ENCODE measurements around the gene S100A5. TPM values are rescaled to one million over a fixed set of nuclear protein-coding genes. Genes with fewer than 3 reads are reported as not detected.

The S100A5 gene
- total RNA-seq, 4 donors from 2014 or later = 0.98 TPM; not detected in 3

DNA sequence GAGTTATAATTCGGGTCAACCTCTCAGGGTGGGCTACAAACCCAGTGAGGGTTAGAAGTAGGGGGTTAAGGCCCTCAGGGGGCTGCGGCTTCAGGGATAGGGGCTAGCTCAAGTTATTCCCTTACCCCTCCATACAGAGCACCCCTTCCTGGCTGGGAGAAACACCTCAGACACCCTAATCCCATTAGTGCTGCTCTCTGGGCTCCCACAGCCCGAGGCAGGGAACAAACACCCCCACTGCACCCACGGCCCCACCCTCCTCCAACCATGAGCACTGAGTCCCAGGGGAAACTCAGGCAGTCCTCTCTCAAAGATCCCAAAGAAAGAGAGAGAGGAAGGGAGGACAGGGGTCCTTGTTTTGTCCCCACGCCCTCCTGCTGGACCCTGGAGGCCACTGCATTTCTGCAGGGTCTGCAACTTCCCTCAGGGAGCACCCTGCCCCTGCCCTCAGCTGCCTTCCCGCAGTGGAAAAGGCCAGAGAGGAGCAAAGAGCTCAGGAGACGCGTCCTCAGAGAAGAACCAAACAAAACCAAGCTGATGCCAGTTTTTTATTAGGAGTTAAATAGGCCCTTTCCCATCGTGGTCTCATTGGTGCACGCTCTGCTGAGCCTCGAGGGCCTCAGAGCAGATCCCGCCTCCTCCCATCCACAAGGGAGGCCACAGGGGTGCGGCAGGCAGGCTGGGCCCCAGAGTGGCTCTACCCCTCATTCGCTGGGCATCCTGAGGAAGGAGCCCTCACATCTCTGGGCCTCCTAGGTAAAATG is 6.2 kb upstream of the S100A5 start:
- Histone ChIP-seq H3K4me3 (peak overlapping the region in 2 of 4 donors; percentile 51 to 64), H3K9me3 (no peaks in the 10 kb centered on the region), H3K27me3 (no peaks in the 10 kb centered on the region), H3K4me1 (peaks cover 52 to 87% (median 85%) of the 10 kb centered on the region in 4 donors), H3K36me3 (peaks cover 0 to 10% (median 0%) of the 10 kb centered on the region in 4 donors), H3K27ac (replicated peaks in 1 of 4) (peak overlapping the region; percentile 72 to 86 (median 80))
- TF ChIP-seq, protein P1, sequence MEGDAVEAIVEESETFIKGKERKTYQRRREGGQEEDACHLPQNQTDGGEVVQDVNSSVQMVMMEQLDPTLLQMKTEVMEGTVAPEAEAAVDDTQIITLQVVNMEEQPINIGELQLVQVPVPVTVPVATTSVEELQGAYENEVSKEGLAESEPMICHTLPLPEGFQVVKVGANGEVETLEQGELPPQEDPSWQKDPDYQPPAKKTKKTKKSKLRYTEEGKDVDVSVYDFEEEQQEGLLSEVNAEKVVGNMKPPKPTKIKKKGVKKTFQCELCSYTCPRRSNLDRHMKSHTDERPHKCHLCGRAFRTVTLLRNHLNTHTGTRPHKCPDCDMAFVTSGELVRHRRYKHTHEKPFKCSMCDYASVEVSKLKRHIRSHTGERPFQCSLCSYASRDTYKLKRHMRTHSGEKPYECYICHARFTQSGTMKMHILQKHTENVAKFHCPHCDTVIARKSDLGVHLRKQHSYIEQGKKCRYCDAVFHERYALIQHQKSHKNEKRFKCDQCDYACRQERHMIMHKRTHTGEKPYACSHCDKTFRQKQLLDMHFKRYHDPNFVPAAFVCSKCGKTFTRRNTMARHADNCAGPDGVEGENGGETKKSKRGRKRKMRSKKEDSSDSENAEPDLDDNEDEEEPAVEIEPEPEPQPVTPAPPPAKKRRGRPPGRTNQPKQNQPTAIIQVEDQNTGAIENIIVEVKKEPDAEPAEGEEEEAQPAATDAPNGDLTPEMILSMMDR (IDR thresholded peaks at IDR 0.05) = no peak
- no peak for TF ChIP-seq EP300 (IDR thresholded peaks at IDR 0.05)
- no peak for TF ChIP-seq POLR2A (IDR thresholded peaks at IDR 0.05; ENCODE audit: low read depth)
- no peak for TF ChIP-seq POLR2AphosphoS5 (IDR thresholded peaks at IDR 0.05)
- DNase-seq (ENCODE audit: extremely low spot score) = no peak
- intact Hi-C loops (cut with DNase I) = no loop called here
- WGBS = 79% methylated on average over 11 of the region's 14 CpGs

DNA sequence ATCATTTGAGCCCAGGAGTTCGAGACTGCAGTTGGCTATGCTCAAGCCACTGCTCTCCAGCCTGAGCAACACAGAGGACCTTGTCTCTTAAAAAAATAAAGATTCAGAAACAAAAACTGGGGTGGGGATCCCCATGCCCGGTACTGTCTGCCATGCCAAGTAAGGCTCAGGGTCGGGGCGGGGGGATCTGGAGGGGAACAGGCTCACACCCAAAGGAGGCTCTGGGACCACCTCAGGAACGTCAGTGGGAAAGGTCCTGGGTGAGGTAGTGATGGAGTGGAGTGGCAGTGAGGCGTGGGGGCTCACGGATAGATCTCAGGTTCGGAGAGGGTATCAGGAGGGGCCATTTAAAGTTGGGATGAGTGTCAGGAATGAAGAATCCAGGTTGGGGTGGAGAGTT is 5.6 kb upstream of the S100A5 start:
- H3K4me1 ChIP-seq = peaks cover 52 to 93% (median 87%) of the 10 kb centered on the region in 4 donors
- peak overlapping the region; percentile 49 to 64 (median 56) for H3K4me3 ChIP-seq
- 88% methylated on average over 8 of the region's 8 CpGs for WGBS

DNA sequence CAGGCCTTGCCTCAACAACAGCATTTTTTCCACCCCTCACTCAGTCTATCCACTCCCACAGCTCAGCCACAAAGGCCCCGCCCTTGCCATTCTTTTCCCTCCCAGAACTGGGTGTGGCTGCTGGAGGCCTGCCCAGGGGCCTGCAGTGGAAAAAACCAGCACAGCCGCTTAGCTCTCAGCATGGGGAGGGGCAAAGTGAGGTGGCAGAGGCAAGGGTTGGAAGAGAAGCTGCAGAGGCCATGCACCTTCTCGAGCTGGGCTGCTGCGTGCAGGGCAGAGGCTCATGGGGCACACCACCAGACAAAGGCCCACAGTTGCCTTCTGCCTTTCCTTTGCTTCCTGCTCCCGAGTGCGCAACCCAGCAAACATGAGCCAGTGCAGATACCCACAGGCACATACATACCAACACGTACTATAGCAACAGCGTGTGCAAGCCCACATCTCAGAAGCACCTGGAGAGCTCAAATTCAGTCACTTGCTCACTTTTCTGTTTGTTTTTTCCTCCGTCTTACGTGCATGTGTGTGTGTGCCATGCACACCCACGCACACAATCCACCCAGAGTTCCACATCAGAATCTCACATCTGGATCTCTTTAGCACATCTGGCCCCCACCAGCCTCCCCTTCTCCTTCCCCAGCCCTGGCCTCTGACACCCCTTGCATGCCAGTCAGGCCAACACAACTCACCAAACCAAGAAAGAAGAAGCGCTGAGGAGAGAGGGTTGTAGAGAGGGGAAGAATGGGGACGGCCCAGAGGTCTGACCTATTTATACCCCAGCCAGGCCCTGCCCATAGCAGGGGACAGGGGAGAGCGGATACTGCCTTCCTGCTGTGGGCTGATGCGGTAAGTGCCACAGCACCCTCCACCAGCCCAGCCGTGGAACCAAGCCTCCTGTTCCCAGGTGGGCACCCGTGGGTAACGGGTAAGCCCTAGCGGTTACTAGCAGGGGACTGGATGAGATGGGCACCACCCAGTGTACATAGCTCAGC is 4.6 kb upstream of the S100A5 start, which contains the start of gene S100A4:
Gene S100A4 (minus strand): TSS at position 740 of the 989 bp plus-strand sequence. CDS start 1,012 bp downstream, outside the sequence.
- Histone ChIP-seq H3K4me3 (peak within 1 kb of the TSS; percentile 49 to 64 (median 56)), H3K27me3 (no peaks in the 10 kb centered on the region), H3K9me3 (no peaks in the 10 kb centered on the region), H3K36me3 (peaks cover 0 to 10% (median 0%) of the 10 kb centered on the region in 4 donors), H3K4me1 (peaks cover 49 to 92% (median 89%) of the 10 kb centered on the region in 4 donors), H3K27ac (replicated peaks in 1 of 4) (peak within 1 kb of the TSS; percentile 72 to 86 (median 80))
- 35% methylated on average over 19 of the region's 19 CpGs for WGBS
- peak; percentile 97 for DNase-seq (ENCODE audit: extremely low spot score)
- TF ChIP-seq POLR2AphosphoS5 (IDR thresholded peaks at IDR 0.05) (peak; percentile 75 to 87), POLR2A (IDR thresholded peaks at IDR 0.05; ENCODE audit: low read depth) (peak; percentile 53), EP300 (IDR thresholded peaks at IDR 0.05) (no peak)
- TF ChIP-seq, protein P1 (IDR thresholded peaks at IDR 0.05) = peak in 1 of 3 experiments; percentile 23
- intact Hi-C loops (cut with DNase I) = no loop called here

More for the DNA sequence above, 5.6 kb upstream of the S100A5 start:
- Histone ChIP-seq H3K27me3 (no peaks in the 10 kb centered on the region), H3K36me3 (peaks cover 0 to 10% (median 0%) of the 10 kb centered on the region in 4 donors), H3K9me3 (no peaks in the 10 kb centered on the region), H3K27ac (replicated peaks in 1 of 4) (peak overlapping the region; percentile 72 to 86 (median 80))
- DNase-seq (ENCODE audit: extremely low spot score) = no peak
- TF ChIP-seq EP300 (IDR thresholded peaks at IDR 0.05) (no peak), POLR2A (IDR thresholded peaks at IDR 0.05; ENCODE audit: low read depth) (no peak), POLR2AphosphoS5 (IDR thresholded peaks at IDR 0.05) (no peak)
- TF ChIP-seq, protein P1 (IDR thresholded peaks at IDR 0.05) = no peak
- intact Hi-C loops (cut with DNase I) = no loop called here

DNA sequence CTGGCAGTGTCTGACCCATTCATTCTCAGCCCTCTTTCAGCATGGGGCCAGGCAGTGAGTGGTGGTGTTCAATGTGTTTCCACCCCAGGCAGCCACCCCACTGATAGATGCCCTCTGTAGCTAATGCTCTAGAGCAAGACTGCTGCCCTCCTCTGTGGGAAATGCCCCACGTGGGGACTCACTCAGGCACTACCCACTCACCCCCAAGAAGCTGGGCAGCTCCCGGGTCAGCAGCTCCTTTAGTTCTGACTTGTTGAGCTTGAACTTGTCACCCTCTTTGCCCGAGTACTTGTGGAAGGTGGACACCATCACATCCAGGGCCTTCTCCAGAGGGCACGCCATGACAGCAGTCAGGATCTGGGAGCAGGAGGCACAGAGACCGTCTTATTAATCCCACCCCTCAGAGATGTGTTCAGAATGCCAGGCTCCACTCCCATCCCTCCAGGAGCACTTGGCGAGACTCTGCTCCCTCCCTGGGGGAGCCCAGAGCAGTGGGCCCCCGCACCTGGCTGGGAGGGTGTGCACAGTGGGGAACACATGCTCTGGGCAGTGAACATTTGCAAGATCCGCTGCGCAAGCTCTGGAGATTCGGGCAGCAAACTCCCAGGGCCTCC is 3.8 kb upstream of the S100A5 start:
- Histone ChIP-seq H3K9me3 (no peaks in the 10 kb centered on the region), H3K27ac (replicated peaks in 1 of 4) (peak overlapping the region; percentile 72 to 86 (median 80)), H3K4me3 (peak overlapping the region; percentile 49 to 64 (median 56)), H3K27me3 (no peaks in the 10 kb centered on the region), H3K36me3 (peaks cover 0 to 10% (median 0%) of the 10 kb centered on the region in 4 donors), H3K4me1 (peaks cover 41 to 84% (median 83%) of the 10 kb centered on the region in 4 donors)
- intact Hi-C loops (cut with DNase I) = no loop called here
- 54% methylated on average over 8 of the region's 10 CpGs for WGBS
- TF ChIP-seq POLR2AphosphoS5 (IDR thresholded peaks at IDR 0.05) (no peak), POLR2A (IDR thresholded peaks at IDR 0.05; ENCODE audit: low read depth) (no peak), EP300 (IDR thresholded peaks at IDR 0.05) (no peak)
- TF ChIP-seq, protein P1 (IDR thresholded peaks at IDR 0.05) = no peak
- DNase-seq (ENCODE audit: extremely low spot score) = no peak
